ENCODE results near the gene TMEM151A.

- TF ChIP-seq CTCF (conservative IDR thresholded peaks at IDR 0.05; ENCODE audit: low read depth, low read length) (no peak), EZH2 (IDR thresholded peaks at IDR 0.05; ENCODE audit: low read length, unreplicated experiment) (no peak), EZH2phosphoT487 (IDR thresholded peaks at IDR 0.05; ENCODE audit: borderline replicate concordance, low read length) (no peak)
These were observed 33.0 kb downstream of the TMEM151A start for GRCh38 chr11:66324664-66325063.

Data from PC-3 (cell line).